Mesendoderm (in vitro differentiated cells): Measurements from ENCODE around the gene ANKRD60.

Experiments used
- DNase-seq: peaks from one replicate; pipeline ENCODE4 v3.0.0; 2013
- H2AK5ac ChIP-seq: 2 replicates; pipeline ENCODE4 v1.6.1; 2013; ENCODE audit warnings: low read length, inconsistent platforms
- H2BK120ac ChIP-seq: 2 replicates; pipeline ENCODE4 v1.6.1; 2013; ENCODE audit warnings: low read depth, mild to moderate bottlenecking, low read length, moderate library complexity, mixed read lengths
- H2BK15ac ChIP-seq: replicated peaks from 2 replicates; pipeline ENCODE4 v1.6.1; 2013; ENCODE audit warnings: low read depth, mild to moderate bottlenecking, moderate library complexity
- H2BK5ac ChIP-seq: 2 replicates; pipeline ENCODE4 v1.6.1; 2013; ENCODE audit warnings: low read length, inconsistent platforms
- H3K18ac ChIP-seq: 2 replicates; pipeline ENCODE4 v1.6.1; 2013; ENCODE audit warnings: mild to moderate bottlenecking, low read length, mixed read lengths
- H3K23ac ChIP-seq: one replicate; pipeline ENCODE4 v1.6.1; 2013; ENCODE audit warnings: low read length
- H3K27ac ChIP-seq: 2 replicates; pipeline ENCODE4 v1.5.1; 2013; ENCODE audit warnings: low read depth, mild to moderate bottlenecking, inconsistent platforms, low read length, moderate library complexity
- H3K27me3 ChIP-seq: 2 replicates; pipeline ENCODE4 v1.6.1; 2013; ENCODE audit warnings: low read length, control low read depth, mild to moderate bottlenecking, inconsistent platforms; ENCODE audit not compliant: insufficient read depth, poor library complexity
- H3K36me3 ChIP-seq: 2 replicates; pipeline ENCODE4 v1.6.1; 2013; ENCODE audit warnings: low read length, inconsistent platforms; ENCODE audit not compliant: control insufficient read depth, insufficient read depth
- H3K4ac ChIP-seq: one replicate; pipeline ENCODE4 v1.6.1; 2013; ENCODE audit warnings: low read depth, mild to moderate bottlenecking, low read length, moderate library complexity
- H3K4me1 ChIP-seq: 2 replicates; pipeline ENCODE4 v1.6.1; 2013; ENCODE audit warnings: low read depth, low read length, inconsistent platforms; ENCODE audit not compliant: control insufficient read depth
- H3K4me2 ChIP-seq: 2 replicates; pipeline ENCODE4 v1.6.1; 2013; ENCODE audit warnings: low read length
- H3K4me3 ChIP-seq: 2 replicates; pipeline ENCODE4 v1.5.1; 2013; ENCODE audit warnings: mild to moderate bottlenecking, low read length
- H3K56ac ChIP-seq: one replicate; pipeline ENCODE4 v1.6.1; 2013; ENCODE audit warnings: low read length
- H3K79me1 ChIP-seq: 2 replicates; pipeline ENCODE4 v1.6.1; 2013; ENCODE audit warnings: low read length, inconsistent platforms
- H3K79me2 ChIP-seq: 2 replicates; pipeline ENCODE4 v1.6.1; 2013; ENCODE audit warnings: mild to moderate bottlenecking, low read length; ENCODE audit not compliant: control insufficient read depth, insufficient read depth
- H3K9ac ChIP-seq: 2 replicates; pipeline ENCODE4 v1.6.1; 2013; ENCODE audit warnings: low read length, inconsistent platforms
- H4K5ac ChIP-seq: one replicate; pipeline ENCODE4 v1.6.1; 2013; ENCODE audit warnings: low read length
- H4K8ac ChIP-seq: one replicate; pipeline ENCODE4 v1.6.1; 2013; ENCODE audit warnings: low read depth, mild to moderate bottlenecking, control low read depth, low read length, moderate library complexity
- WGBS: extraction: QIAGEN DNeasy Blood & Tissue Kit; methylation state at CpG from one replicate; pipeline ENCODE4 v1.1.7; 2013; ENCODE audit warnings: low lambda C conversion rate, missing lambda C conversion rate; ENCODE audit not compliant: insufficient coverage; ENCODE audit errors: extremely low coverage; 5-methylcytosine and 5-hydroxymethylcytosine counted together

ANKRD60 gene

GRCh38 chr20:58210398-58210747 is 18.1 kb downstream of the ANKRD60 start:
- H4K8ac ChIP-seq, result no peak overlapping the region
- H3K18ac ChIP-seq, result no peak overlapping the region
- no peak overlapping the region for H3K4ac ChIP-seq
- H3K56ac ChIP-seq, result no peak overlapping the region
- no peak overlapping the region for H2AK5ac ChIP-seq
- H3K79me1 ChIP-seq, result no peaks in the 10 kb centered on the region
- no CpG with 5 or more reads among the region's 7 CpGs for WGBS
- no peak overlapping the region for H4K5ac ChIP-seq
- no peak for DNase-seq
- no peaks in the 10 kb centered on the region for H3K36me3 ChIP-seq
- H3K4me2 ChIP-seq, result no peak overlapping the region
- no peak overlapping the region for H3K4me3 ChIP-seq
- no peak overlapping the region for H2BK5ac ChIP-seq
- no peak overlapping the region for H2BK15ac ChIP-seq
- H3K23ac ChIP-seq, result no peak overlapping the region
- H3K9ac ChIP-seq, result no peak overlapping the region
- no peak overlapping the region for H2BK120ac ChIP-seq
- no peaks in the 10 kb centered on the region for H3K4me1 ChIP-seq
- no peak overlapping the region for H3K27ac ChIP-seq
- H3K79me2 ChIP-seq, result no peaks in the 10 kb centered on the region
- H3K27me3 ChIP-seq, result no peaks in the 10 kb centered on the region

DNA sequence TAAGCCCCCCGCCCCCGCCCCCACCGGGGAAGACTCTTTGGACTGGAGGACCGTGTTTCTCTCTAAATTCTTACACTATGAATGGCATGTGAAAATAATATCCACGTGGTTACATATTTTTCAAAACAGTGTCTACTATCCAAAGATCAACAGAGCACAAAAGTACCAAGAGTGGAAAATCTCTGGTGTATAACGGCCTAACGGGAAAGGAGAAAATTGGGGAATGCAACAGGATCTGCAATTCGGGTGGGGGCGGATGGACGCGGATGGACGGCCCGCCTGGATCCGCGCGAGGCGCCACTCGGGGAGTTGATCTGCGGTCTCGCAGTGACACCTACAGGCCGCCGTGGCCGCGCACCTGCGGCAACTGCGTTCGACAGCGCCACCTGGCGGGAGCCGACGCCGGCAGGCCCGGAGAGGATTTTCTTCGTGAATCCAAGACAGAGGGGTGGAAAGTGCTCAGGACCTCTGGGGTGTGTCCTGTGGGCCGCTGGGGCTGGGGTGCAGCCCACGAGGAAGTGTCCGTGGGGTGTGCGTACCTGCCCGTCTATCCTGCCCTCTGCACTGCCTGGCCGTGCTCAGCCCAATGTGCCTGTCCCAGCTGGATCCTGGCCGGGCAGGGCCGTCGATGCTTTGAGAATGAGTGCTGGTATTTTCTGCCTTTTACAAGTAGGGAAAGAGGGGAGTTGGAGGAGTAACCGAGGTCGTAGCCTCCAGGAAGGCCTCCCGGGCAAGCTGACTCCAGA is 18.6 kb downstream of the ANKRD60 start:
- no peaks in the 10 kb centered on the region for H3K27me3 ChIP-seq
- peak; percentile 69 for DNase-seq
- H3K4ac ChIP-seq, result no peak overlapping the region
- H3K4me1 ChIP-seq, result no peaks in the 10 kb centered on the region
- no peaks in the 10 kb centered on the region for H3K79me2 ChIP-seq
- no peak overlapping the region for H2BK5ac ChIP-seq
- H2BK120ac ChIP-seq, result no peak overlapping the region
- no peak overlapping the region for H4K5ac ChIP-seq
- H3K79me1 ChIP-seq, result no peaks in the 10 kb centered on the region
- H3K4me2 ChIP-seq, result no peak overlapping the region
- H3K4me3 ChIP-seq, result no peak overlapping the region
- no peak overlapping the region for H2AK5ac ChIP-seq
- H3K36me3 ChIP-seq, result no peaks in the 10 kb centered on the region
- no peak overlapping the region for H3K18ac ChIP-seq
- no peak overlapping the region for H3K56ac ChIP-seq
- no peak overlapping the region for H3K27ac ChIP-seq
- H3K9ac ChIP-seq, result peak overlapping the region; percentile 30
- no peak overlapping the region for H4K8ac ChIP-seq
- no CpG with 5 or more reads among the region's 46 CpGs for WGBS
- H3K23ac ChIP-seq, result no peak overlapping the region
- no peak overlapping the region for H2BK15ac ChIP-seq

DNA sequence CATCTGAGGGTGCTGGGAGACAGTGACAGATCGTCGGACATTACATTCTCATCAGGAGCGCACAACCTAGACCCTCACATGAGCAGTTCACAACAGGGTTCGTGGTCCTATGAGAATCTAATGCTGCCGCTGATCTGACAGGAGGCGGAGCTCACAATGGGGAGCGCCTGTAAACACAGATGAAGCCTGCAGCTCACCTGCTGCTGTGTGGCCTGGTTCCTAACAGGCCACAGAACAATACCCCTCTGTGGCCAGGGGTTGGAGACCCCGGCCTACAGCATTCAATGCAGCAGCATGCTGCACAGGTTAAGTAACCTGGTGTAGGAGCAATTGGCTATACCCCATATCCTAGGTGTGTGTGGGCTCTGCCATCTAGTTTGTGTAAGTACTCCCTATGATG is 19.5 kb downstream of the ANKRD60 start:
- no peak overlapping the region for H3K23ac ChIP-seq
- H3K4me1 ChIP-seq, result no peaks in the 10 kb centered on the region
- no CpG with 5 or more reads among the region's 8 CpGs for WGBS
- DNase-seq, result no peak
- no peak overlapping the region for H3K4me3 ChIP-seq
- no peak overlapping the region for H2BK5ac ChIP-seq
- no peak overlapping the region for H3K56ac ChIP-seq
- no peaks in the 10 kb centered on the region for H3K79me2 ChIP-seq
- no peak overlapping the region for H3K9ac ChIP-seq
- H3K79me1 ChIP-seq, result no peaks in the 10 kb centered on the region
- H2BK120ac ChIP-seq, result no peak overlapping the region
- no peak overlapping the region for H2AK5ac ChIP-seq
- no peak overlapping the region for H3K4ac ChIP-seq
- H4K5ac ChIP-seq, result no peak overlapping the region
- no peaks in the 10 kb centered on the region for H3K27me3 ChIP-seq
- no peak overlapping the region for H3K27ac ChIP-seq
- H4K8ac ChIP-seq, result no peak overlapping the region
- H3K4me2 ChIP-seq, result no peak overlapping the region
- no peaks in the 10 kb centered on the region for H3K36me3 ChIP-seq
- H3K18ac ChIP-seq, result no peak overlapping the region
- H2BK15ac ChIP-seq, result no peak overlapping the region

DNA sequence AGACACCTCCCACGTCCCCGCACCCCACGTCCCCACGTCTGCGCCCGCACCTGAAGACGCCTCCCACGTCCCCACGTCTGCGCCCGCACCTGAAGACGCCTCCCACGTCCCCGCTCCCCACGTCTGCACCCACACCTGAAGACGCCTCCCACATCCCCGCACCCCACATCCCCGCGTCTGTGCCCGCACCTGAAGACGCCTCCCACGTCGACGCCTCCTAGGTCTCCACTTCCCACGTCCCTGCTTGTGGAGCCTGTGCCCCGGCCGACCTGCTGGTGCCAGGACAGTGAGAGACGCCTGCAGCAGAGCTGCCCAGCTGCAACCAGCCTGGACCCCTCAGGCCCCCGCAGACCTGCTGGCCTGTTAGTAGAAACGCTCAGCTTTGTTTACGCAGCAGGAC is 22.6 kb downstream of the ANKRD60 start:
- Histone ChIP-seq H3K4me2 (no peak overlapping the region), H3K27ac (no peak overlapping the region), H3K23ac (no peak overlapping the region), H2AK5ac (no peak overlapping the region), H2BK15ac (no peak overlapping the region), H3K4ac (no peak overlapping the region), H4K8ac (no peak overlapping the region), H4K5ac (no peak overlapping the region), H3K27me3 (no peaks in the 10 kb centered on the region), H3K79me1 (no peaks in the 10 kb centered on the region), H3K9ac (no peak overlapping the region), H3K79me2 (no peaks in the 10 kb centered on the region), H3K18ac (no peak overlapping the region), H2BK120ac (no peak overlapping the region), H3K4me3 (no peak overlapping the region), H3K56ac (no peak overlapping the region), H3K4me1 (no peaks in the 10 kb centered on the region), H3K36me3 (no peaks in the 10 kb centered on the region), H2BK5ac (no peak overlapping the region)
- no peak for DNase-seq
- no CpG with 5 or more reads among the region's 31 CpGs for WGBS

GRCh38 chr20:58202044-58202443 is 26.4 kb downstream of the ANKRD60 start:
- Histone ChIP-seq H2BK15ac (no peak overlapping the region), H3K4me2 (no peak overlapping the region), H3K79me1 (no peaks in the 10 kb centered on the region), H4K5ac (no peak overlapping the region), H2BK5ac (no peak overlapping the region), H3K4me3 (no peak overlapping the region), H3K9ac (no peak overlapping the region), H3K4me1 (no peaks in the 10 kb centered on the region), H3K18ac (no peak overlapping the region), H3K36me3 (no peaks in the 10 kb centered on the region), H4K8ac (no peak overlapping the region), H3K23ac (no peak overlapping the region), H2BK120ac (no peak overlapping the region), H2AK5ac (no peak overlapping the region), H3K79me2 (no peaks in the 10 kb centered on the region), H3K27me3 (no peaks in the 10 kb centered on the region), H3K56ac (no peak overlapping the region), H3K27ac (no peak overlapping the region), H3K4ac (no peak overlapping the region)
- DNase-seq, result no peak

DNA sequence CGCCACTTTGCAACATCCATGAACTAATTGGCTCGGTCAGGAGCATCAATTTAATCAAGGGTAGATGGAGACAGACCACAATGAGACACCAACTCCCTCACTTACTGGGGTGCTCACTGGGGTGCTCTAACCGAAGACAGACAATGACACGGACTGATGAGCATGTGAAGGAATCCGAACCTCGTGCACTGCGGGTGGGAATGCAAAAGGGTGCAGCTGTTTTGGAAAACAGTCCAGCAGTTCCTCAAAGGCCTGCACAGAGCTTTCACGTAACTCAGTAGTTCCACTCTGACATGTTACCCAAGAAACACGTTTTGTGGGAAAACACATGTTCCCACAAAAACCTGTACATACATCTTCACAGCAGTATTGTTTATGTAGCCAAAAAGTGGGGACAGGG is 26.8 kb downstream of the ANKRD60 start:
- no peak overlapping the region for H3K9ac ChIP-seq
- H3K36me3 ChIP-seq, result no peaks in the 10 kb centered on the region
- H2BK5ac ChIP-seq, result no peak overlapping the region
- no peaks in the 10 kb centered on the region for H3K79me2 ChIP-seq
- no peak overlapping the region for H4K8ac ChIP-seq
- H3K18ac ChIP-seq, result no peak overlapping the region
- no peak overlapping the region for H3K23ac ChIP-seq
- no peak overlapping the region for H2BK15ac ChIP-seq
- no peak overlapping the region for H3K4ac ChIP-seq
- H3K4me3 ChIP-seq, result no peak overlapping the region
- no peaks in the 10 kb centered on the region for H3K79me1 ChIP-seq
- WGBS, result no CpG with 5 or more reads among the region's 9 CpGs
- H3K4me2 ChIP-seq, result no peak overlapping the region
- H3K27ac ChIP-seq, result no peak overlapping the region
- H2BK120ac ChIP-seq, result no peak overlapping the region
- no peak overlapping the region for H4K5ac ChIP-seq
- H3K27me3 ChIP-seq, result no peaks in the 10 kb centered on the region
- H2AK5ac ChIP-seq, result no peak overlapping the region
- H3K4me1 ChIP-seq, result no peaks in the 10 kb centered on the region
- H3K56ac ChIP-seq, result no peak overlapping the region
- no peak for DNase-seq
